HepG2 (cell line): ENCODE measurements around the gene CCL17. TPM values are rescaled to one million over a fixed set of nuclear protein-coding genes. Genes with fewer than 3 reads are reported as not detected.

ENCODE experiments used
- AGO2 ChIP-seq: fragments of 200-400 bp; formaldehyde crosslinking; optimal IDR thresholded peaks from 2 replicates; pipeline ENCODE3; 2017; ENCODE audit warnings: mild to moderate bottlenecking, low read depth, low read length, moderate library complexity
- BORCS8-MEF2B ChIP-seq: sonication (generic); formaldehyde crosslinking; IDR thresholded peaks from 2 replicates; pipeline ENCODE4 v1.8.0; 2022; ENCODE audit warnings: mild to moderate bottlenecking, missing genetic modification reagents
- CEBPG ChIP-seq: IDR thresholded peaks from 2 replicates; pipeline ENCODE4 v1.6.1; 2016
- FOXP1 ChIP-seq, 2 experiments: fragments of 450-650 bp in 1 of 2; IDR thresholded peaks; 2 replicates each; pipeline ENCODE4 v1.6.1; 2017 to 2018; ENCODE audit warnings: antibody characterized with exemption in 1 of 2
- HNF4A ChIP-seq: sonication (generic); formaldehyde crosslinking; IDR thresholded peaks from 2 replicates; pipeline ENCODE4 v1.4.0; 2020; ENCODE audit warnings: missing genetic modification reagents
- HNRNPL ChIP-seq: fragments of 200-400 bp; formaldehyde crosslinking; IDR thresholded peaks from 2 replicates; pipeline ENCODE4 v1.6.1; 2017; ENCODE audit warnings: mild to moderate bottlenecking, low read depth, low read length
- RAD21 ChIP-seq: fragments of 450-650 bp; formaldehyde crosslinking; IDR thresholded peaks from 2 replicates; pipeline ENCODE4 v1.5.0; 2020; ENCODE audit warnings: mild to moderate bottlenecking
- RBFOX2 ChIP-seq: fragments of 200-400 bp; formaldehyde crosslinking; IDR thresholded peaks from 2 replicates; pipeline ENCODE4 v1.6.1; 2017; ENCODE audit warnings: low read depth, mild to moderate bottlenecking, low read length
- RNF2 ChIP-seq: fragments of 450-650 bp; conservative IDR thresholded peaks from 2 replicates; pipeline ENCODE4 v1.6.1; 2016; ENCODE audit warnings: low read depth
- SMAD9 ChIP-seq: sonication (generic); formaldehyde crosslinking; IDR thresholded peaks from 2 replicates; pipeline ENCODE4 v1.5.1; 2020; ENCODE audit warnings: mild to moderate bottlenecking, missing genetic modification reagents
- SPEN ChIP-seq: sonication (generic); formaldehyde crosslinking; IDR thresholded peaks from 2 replicates; pipeline ENCODE4 v1.5.1; 2020; ENCODE audit warnings: low read depth, mild to moderate bottlenecking, missing genetic modification reagents
- TOPORS ChIP-seq: sonication (generic); formaldehyde crosslinking; IDR thresholded peaks from 2 replicates; pipeline ENCODE4 v1.8.0; 2023; ENCODE audit warnings: mild to moderate bottlenecking, missing genetic modification reagents
- ZMYM2 ChIP-seq: sonication (generic); formaldehyde crosslinking; IDR thresholded peaks from 2 replicates; pipeline ENCODE4 v1.8.0; 2022; ENCODE audit warnings: mild to moderate bottlenecking, missing genetic modification reagents
- ZNF12 ChIP-seq: sonication (generic); formaldehyde crosslinking; IDR thresholded peaks from 2 replicates; pipeline ENCODE4 v1.5.0; 2020; ENCODE audit warnings: missing genetic modification reagents
- ZNF317 ChIP-seq: sonication (generic); formaldehyde crosslinking; IDR thresholded peaks from 2 replicates; pipeline ENCODE4 v1.5.0; 2020; ENCODE audit warnings: mild to moderate bottlenecking, missing genetic modification reagents
- ZNF446 ChIP-seq: sonication (generic); formaldehyde crosslinking; IDR thresholded peaks from 2 replicates; pipeline ENCODE4 v1.5.0; 2020; ENCODE audit warnings: mild to moderate bottlenecking, missing genetic modification reagents
- ZNF460 ChIP-seq: sonication (generic); formaldehyde crosslinking; IDR thresholded peaks from 2 replicates; pipeline ENCODE4 v1.5.1; 2020; ENCODE audit warnings: missing genetic modification reagents, mild to moderate bottlenecking, borderline replicate concordance
- ZNF556 ChIP-seq: sonication (generic); formaldehyde crosslinking; IDR thresholded peaks from 2 replicates; pipeline ENCODE4 v1.4.0; 2020; ENCODE audit warnings: mild to moderate bottlenecking, missing genetic modification reagents, borderline replicate concordance
- ZNF598 ChIP-seq: sonication (generic); formaldehyde crosslinking; IDR thresholded peaks from 2 replicates; pipeline ENCODE4 v1.5.1; 2020; ENCODE audit warnings: mild to moderate bottlenecking, missing genetic modification reagents, borderline replicate concordance
- ZNF652 ChIP-seq: IDR thresholded peaks from 2 replicates; pipeline ENCODE4 v1.6.1; 2016; ENCODE audit warnings: low read depth, borderline replicate concordance
- ZNF792 ChIP-seq: IDR thresholded peaks from 2 replicates; pipeline ENCODE4 v1.6.1; 2016
- ZNF83 ChIP-seq: sonication (generic); formaldehyde crosslinking; IDR thresholded peaks from 2 replicates; pipeline ENCODE4 v1.4.0; 2020; ENCODE audit warnings: missing genetic modification reagents, mild to moderate bottlenecking, borderline replicate concordance
- ZSCAN31 ChIP-seq: sonication (generic); formaldehyde crosslinking; IDR thresholded peaks from 2 replicates; pipeline ENCODE4 v1.5.0; 2020; ENCODE audit warnings: low read depth, mild to moderate bottlenecking, missing genetic modification reagents
- polyA plus RNA-seq, 8 experiments: library from polyadenylated mRNA; depleted of rRNA in 3 of 8; stranded (reverse) in 7 of 8; unstranded in 1 of 8; fragments of >200 nt; fragmentation: Illumina TruSeq in 4 of 8; extraction: Trizol in 4 of 8; gene quantifications; 2 replicates each; pipeline versions ENCODE4 v1.2.1 to v1.2.3, GENCODE V29; 2011 to 2016; ENCODE audit warnings: low read depth in 4 of 8, missing spikeins in 1 of 8, mixed read lengths in 1 of 8; ENCODE audit not compliant: insufficient read depth in 1 of 8
- total RNA-seq, 5 experiments: library from RNA; depleted of rRNA; stranded (reverse); fragments of >200 nt; fragmentation: Illumina TruSeq; extraction: Trizol; gene quantifications; 2 replicates each; pipeline ENCODE4 v1.2.3, GENCODE V29; 2016; ENCODE audit warnings: low read depth in 1 of 5
- TF ChIP-seq, protein P1 (sequence below): sonication (generic); formaldehyde crosslinking; IDR thresholded peaks from 2 replicates; pipeline ENCODE4 v1.4.0; 2020; ENCODE audit warnings: missing genetic modification reagents
- TF ChIP-seq, protein P2 (sequence below): sonication (generic); formaldehyde crosslinking; IDR thresholded peaks from 2 replicates; pipeline ENCODE4 v1.4.0; 2020; ENCODE audit warnings: mild to moderate bottlenecking, missing genetic modification reagents
- TF ChIP-seq, protein P3 (sequence below): fragments of 450-650 bp; IDR thresholded peaks from 2 replicates; pipeline ENCODE4 v1.6.1; 2016

Gene CCL17
- total and polyA plus RNA-seq, 2 of the 13 experiments (the other 11 are each of a cell fraction or from before 2014, with no cell fraction given): not detected

DNA sequence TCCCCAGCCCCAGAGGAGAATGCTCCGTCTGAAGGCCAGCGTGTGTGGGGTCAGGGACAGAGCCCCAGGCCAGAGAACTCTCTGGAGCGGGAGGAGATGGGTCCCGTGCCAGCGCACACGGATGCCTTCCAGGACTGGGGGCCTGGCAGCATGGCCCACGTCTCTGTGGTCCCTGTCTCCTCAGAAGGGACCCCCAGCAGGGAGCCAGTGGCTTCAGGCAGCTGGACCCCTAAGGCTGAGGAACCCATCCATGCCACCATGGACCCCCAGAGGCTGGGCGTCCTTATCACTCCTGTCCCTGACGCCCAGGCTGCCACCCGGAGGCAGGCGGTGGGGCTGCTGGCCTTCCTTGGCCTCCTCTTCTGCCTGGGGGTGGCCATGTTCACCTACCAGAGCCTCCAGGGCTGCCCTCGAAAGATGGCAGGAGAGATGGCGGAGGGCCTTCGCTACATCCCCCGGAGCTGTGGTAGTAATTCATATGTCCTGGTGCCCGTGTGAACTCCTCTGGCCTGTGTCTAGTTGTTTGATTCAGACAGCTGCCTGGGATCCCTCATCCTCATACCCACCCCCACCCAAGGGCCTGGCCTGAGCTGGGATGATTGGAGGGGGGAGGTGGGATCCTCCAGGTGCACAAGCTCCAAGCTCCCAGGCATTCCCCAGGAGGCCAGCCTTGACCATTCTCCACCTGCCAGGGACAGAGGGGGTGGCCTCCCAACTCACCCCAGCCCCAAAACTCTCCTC is 21.9 kb upstream of the CCL17 start (continued):
- TF ChIP-seq HNRNPL (peak; percentile 72; the same call in 1 of the 2 replicates), ZSCAN31 (no peak), ZNF12 (no peak), SMAD9 (CRISPR knock-in tag) (no peak), RBFOX2 (peak; percentile 55; the same call in 1 of the 2 replicates), TOPORS (CRISPR knock-in tag) (0 out of 2 replicates have a peak, but pooled peaks have one; percentile 32), BORCS8-MEF2B (CRISPR knock-in tag) (peak; percentile 28; the same call in 1 of the 2 replicates), ZNF652 (no peak), FOXP1 (IDR thresholded peaks at IDR 0.05) (no peak), FOXP1 (CRISPR knock-in tag; IDR thresholded peaks at IDR 0.05) (no peak), SPEN (CRISPR knock-in tag) (no peak), HNF4A (no peak), ZNF317 (no peak), ZNF460 (no peak), ZNF556 (CRISPR knock-in tag) (no peak), ZNF792 (CRISPR knock-in tag) (no peak), ZNF83 (CRISPR knock-in tag) (0 out of 2 replicates have a peak, but pooled peaks have one; percentile 55), AGO2 (peak; percentile 74), CEBPG (no peak), RAD21 (CRISPR knock-in tag) (peak; percentile 73), ZNF446 (CRISPR knock-in tag) (no peak), ZNF598 (CRISPR knock-in tag) (no peak), ZMYM2 (CRISPR knock-in tag) (no peak), RNF2 (no peak)
- TF ChIP-seq, protein P1, sequence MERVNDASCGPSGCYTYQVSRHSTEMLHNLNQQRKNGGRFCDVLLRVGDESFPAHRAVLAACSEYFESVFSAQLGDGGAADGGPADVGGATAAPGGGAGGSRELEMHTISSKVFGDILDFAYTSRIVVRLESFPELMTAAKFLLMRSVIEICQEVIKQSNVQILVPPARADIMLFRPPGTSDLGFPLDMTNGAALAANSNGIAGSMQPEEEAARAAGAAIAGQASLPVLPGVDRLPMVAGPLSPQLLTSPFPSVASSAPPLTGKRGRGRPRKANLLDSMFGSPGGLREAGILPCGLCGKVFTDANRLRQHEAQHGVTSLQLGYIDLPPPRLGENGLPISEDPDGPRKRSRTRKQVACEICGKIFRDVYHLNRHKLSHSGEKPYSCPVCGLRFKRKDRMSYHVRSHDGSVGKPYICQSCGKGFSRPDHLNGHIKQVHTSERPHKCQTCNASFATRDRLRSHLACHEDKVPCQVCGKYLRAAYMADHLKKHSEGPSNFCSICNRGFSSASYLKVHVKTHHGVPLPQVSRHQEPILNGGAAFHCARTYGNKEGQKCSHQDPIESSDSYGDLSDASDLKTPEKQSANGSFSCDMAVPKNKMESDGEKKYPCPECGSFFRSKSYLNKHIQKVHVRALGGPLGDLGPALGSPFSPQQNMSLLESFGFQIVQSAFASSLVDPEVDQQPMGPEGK: 0 out of 2 replicates have a peak, but pooled peaks have one; percentile 24
- TF ChIP-seq, protein P2, sequence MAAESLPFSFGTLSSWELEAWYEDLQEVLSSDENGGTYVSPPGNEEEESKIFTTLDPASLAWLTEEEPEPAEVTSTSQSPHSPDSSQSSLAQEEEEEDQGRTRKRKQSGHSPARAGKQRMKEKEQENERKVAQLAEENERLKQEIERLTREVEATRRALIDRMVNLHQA (CRISPR knock-in tag): no peak
- TF ChIP-seq, protein P3, sequence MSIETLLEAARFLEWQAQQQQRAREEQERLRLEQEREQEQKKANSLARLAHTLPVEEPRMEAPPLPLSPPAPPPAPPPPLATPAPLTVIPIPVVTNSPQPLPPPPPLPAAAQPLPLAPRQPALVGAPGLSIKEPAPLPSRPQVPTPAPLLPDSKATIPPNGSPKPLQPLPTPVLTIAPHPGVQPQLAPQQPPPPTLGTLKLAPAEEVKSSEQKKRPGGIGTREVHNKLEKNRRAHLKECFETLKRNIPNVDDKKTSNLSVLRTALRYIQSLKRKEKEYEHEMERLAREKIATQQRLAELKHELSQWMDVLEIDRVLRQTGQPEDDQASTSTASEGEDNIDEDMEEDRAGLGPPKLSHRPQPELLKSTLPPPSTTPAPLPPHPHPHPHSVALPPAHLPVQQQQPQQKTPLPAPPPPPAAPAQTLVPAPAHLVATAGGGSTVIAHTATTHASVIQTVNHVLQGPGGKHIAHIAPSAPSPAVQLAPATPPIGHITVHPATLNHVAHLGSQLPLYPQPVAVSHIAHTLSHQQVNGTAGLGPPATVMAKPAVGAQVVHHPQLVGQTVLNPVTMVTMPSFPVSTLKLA: no peak
